Gastroesophageal sphincter (tissue), 4 donors: ENCODE measurements around the gene TRMT61A. TPM values are rescaled to one million over a fixed set of nuclear protein-coding genes. Genes with fewer than 3 reads are reported as not detected.
A peak's percentile ranks its signal among the peaks of the same experiment; 100 is the strongest.

Source experiments
- ATAC-seq: fragments of 150-250 bp; one replicate; pipeline ENCODE4 v1.9.1; 2016; ENCODE audit warnings: mild to moderate bottlenecking, moderate library complexity
- H3K27ac ChIP-seq, 4 donors: fragments of 200-600 bp; sonication (generic) in 3 of 4; 1 replicate in 3 of 4; 2 replicates in 1 of 4; pipeline ENCODE4 v1.5.1; 2016 to 2019
- H3K27me3 ChIP-seq: fragments of 200-600 bp; sonication (generic); one replicate; pipeline ENCODE4 v1.5.1; 2019
- H3K36me3 ChIP-seq, 2 donors: fragments of 200-600 bp; sonication (generic); one replicate each; pipeline ENCODE4 v1.5.1; 2019; ENCODE audit warnings: control low read depth in 1 of 2
- H3K4me1 ChIP-seq, 3 donors: fragments of 200-600 bp; sonication (generic); 1 replicate in 2 of 3; 2 replicates in 1 of 3; pipeline ENCODE4 v1.5.1; 2016 to 2019; ENCODE audit warnings: control low read depth in 2 of 3
- H3K4me3 ChIP-seq, 2 donors: fragments of 200-600 bp; sonication (generic); one replicate each; pipeline ENCODE4 v1.5.1; 2019; ENCODE audit warnings: mild to moderate bottlenecking in 1 of 2, moderate library complexity in 1 of 2
- H3K9me3 ChIP-seq, 3 donors: fragments of 200-600 bp; sonication (generic); one replicate each; pipeline ENCODE4 v1.5.1; 2017 to 2019; ENCODE audit warnings: control low read depth in 2 of 3
- CTCF ChIP-seq, 4 experiments: fragments of 200-600 bp in 2 of 4; fragments of 450-650 bp in 2 of 4; sonication (generic) in 1 of 4; IDR thresholded peaks; one replicate each; pipeline ENCODE4 v1.5.1; 2017 to 2019; ENCODE audit warnings: antibody characterized with exemption in 4 of 4, mild to moderate bottlenecking in 2 of 4, moderate library complexity in 2 of 4
- EP300 ChIP-seq: sonication (generic); formaldehyde crosslinking; IDR thresholded peaks from one replicate; pipeline ENCODE4 v1.6.1; 2017; ENCODE audit warnings: antibody characterized with exemption, mild to moderate bottlenecking
- POLR2A ChIP-seq, 2 donors: fragments of 450-650 bp; IDR thresholded peaks; one replicate each; pipeline ENCODE4 v1.6.1; 2017; ENCODE audit warnings: antibody characterized with exemption in 2 of 2, mild to moderate bottlenecking in 2 of 2, moderate library complexity in 1 of 2
- POLR2AphosphoS5 ChIP-seq: sonication (generic); formaldehyde crosslinking; IDR thresholded peaks from one replicate; pipeline ENCODE4 v1.6.1; 2017; ENCODE audit warnings: antibody characterized with exemption
- WGBS, 2 donors: methylation state at CpG; one replicate each; pipeline ENCODE4 v1.1.5; 2018; ENCODE audit warnings: low coverage in 1 of 2; 5-methylcytosine and 5-hydroxymethylcytosine counted together
- total RNA-seq, 4 donors: library from RNA; depleted of rRNA; stranded (reverse); fragments of >200 nt; gene quantifications; one replicate each; pipeline ENCODE4 v1.1.0, GENCODE V29; 2016

Gene TRMT61A
- total RNA-seq, 4 donors from 2014 or later: 22.5 to 45.2 (median 30.9) TPM

- Histone ChIP-seq H3K27ac (peak overlapping the region; percentile 62 to 96 (median 92)), H3K4me3 (no peak overlapping the region), H3K36me3 (no peaks in the 10 kb centered on the region), H3K27me3 (no peaks in the 10 kb centered on the region), H3K9me3 (no peaks in the 10 kb centered on the region), H3K4me1 (peaks cover 31 to 100% (median 78%) of the 10 kb centered on the region in 3 donors)
- peak; percentile 14 for ATAC-seq
- no CpG with 5 or more reads among the region's 33 CpGs for WGBS, 2 donors
- TF ChIP-seq EP300: no peak
- TF ChIP-seq CTCF (IDR thresholded peaks at IDR 0.05): peak in 3 of 4 experiments; percentile 22 to 42 (median 39)
Observed at GRCh38 chr14:103541709-103542604, 13.0 kb downstream of the TRMT61A start.

GRCh38 chr14:103542605-103543088 is 13.7 kb downstream of the TRMT61A start:
- Histone ChIP-seq H3K4me1 (peaks cover 31 to 100% (median 78%) of the 10 kb centered on the region in 3 donors), H3K9me3 (no peaks in the 10 kb centered on the region), H3K36me3 (no peaks in the 10 kb centered on the region), H3K27me3 (no peaks in the 10 kb centered on the region), H3K4me3 (peak overlapping the region in 1 of 2 donors; percentile 8), H3K27ac (peak overlapping the region; percentile 62 to 96 (median 92))
- no peak for TF ChIP-seq CTCF (IDR thresholded peaks at IDR 0.05)
- TF ChIP-seq POLR2A (IDR thresholded peaks at IDR 0.05): no peak
- TF ChIP-seq EP300: no peak
- peak; percentile 16 for TF ChIP-seq POLR2AphosphoS5
- 0% methylated on average over 1 of the region's 18 CpGs; no CpG with 5 or more reads in 1 of the 2 donors for WGBS, 2 donors
- ATAC-seq: peak; percentile 17

GRCh38 chr14:103543140-103543539 is 14.1 kb downstream of the TRMT61A start:
- peak overlapping the region; percentile 62 to 96 (median 92) for H3K27ac ChIP-seq

GRCh38 chr14:103543721-103544387 is 14.9 kb downstream of the TRMT61A start:
- ATAC-seq: peak; percentile 33
- Histone ChIP-seq H3K27me3 (no peaks in the 10 kb centered on the region), H3K27ac (peak overlapping the region; percentile 62 to 96 (median 92)), H3K4me3 (no peak overlapping the region), H3K4me1 (peaks cover 31 to 100% (median 74%) of the 10 kb centered on the region in 3 donors), H3K36me3 (no peaks in the 10 kb centered on the region), H3K9me3 (no peaks in the 10 kb centered on the region)
- TF ChIP-seq EP300 (no peak), POLR2AphosphoS5 (no peak), CTCF (IDR thresholded peaks at IDR 0.05) (no peak), POLR2A (IDR thresholded peaks at IDR 0.05) (no peak)
- whole genome bisulfite sequencing, 2 donors: 49% methylated on average over 4 of the region's 19 CpGs; no CpG with 5 or more reads in 1 of the 2 donors

More at GRCh38 chr14:103543140-103543539, 14.1 kb downstream of the TRMT61A start:
- no peak for ATAC-seq
- Histone ChIP-seq H3K9me3 (no peaks in the 10 kb centered on the region), H3K4me1 (peaks cover 31 to 100% (median 75%) of the 10 kb centered on the region in 3 donors), H3K27me3 (no peaks in the 10 kb centered on the region), H3K36me3 (no peaks in the 10 kb centered on the region), H3K4me3 (peak overlapping the region in 1 of 2 donors; percentile 8)
- TF ChIP-seq POLR2AphosphoS5: no peak
- TF ChIP-seq EP300: no peak
- TF ChIP-seq POLR2A (IDR thresholded peaks at IDR 0.05): no peak
- no peak for TF ChIP-seq CTCF (IDR thresholded peaks at IDR 0.05)
- WGBS, 2 donors: 60 to 72% methylated on average over 1 to 3 of the region's 10 CpGs
